Measurements from ENCODE around the gene SRC. TPM values are rescaled to one million over a fixed set of nuclear protein-coding genes. Genes with fewer than 3 reads are reported as not detected.

Gene SRC
- total RNA-seq, 2 donors from 2014 or later: 75.6 to 109 TPM

GRCh38 chr20:37386505-37387251 lies 40.7 kb downstream of the SRC start:
- H3K9me3 Mint-ChIP-seq: no peaks in the 10 kb centered on the region
- Histone ChIP-seq H3K27me3 (ENCODE audit: control insufficient read depth, insufficient read depth, low read length, poor library complexity, severe bottlenecking) (no peaks in the 10 kb centered on the region), H3K4me3 (ENCODE audit: low read length) (no peak overlapping the region), H3K36me3 (ENCODE audit: control insufficient read depth, insufficient read depth, low read length) (peaks cover 71% of the 10 kb centered on the region), H3K27ac (ENCODE audit: low read depth, low read length) (no peak overlapping the region), H3K9me3 (ENCODE audit: control insufficient read depth, low read length) (no peaks in the 10 kb centered on the region), H3K4me1 (ENCODE audit: control insufficient read depth, insufficient read depth, low read length) (peaks cover 3% of the 10 kb centered on the region), H3K9ac (ENCODE audit: extremely low read depth, low read length, poor library complexity, severe bottlenecking) (no peak overlapping the region)
- no peaks in the 10 kb centered on the region for H3K27me3 Mint-ChIP-seq (ENCODE audit: insufficient read depth)
- peak; percentile 39 for DNase-seq
- peak overlapping the region; percentile 83 for H3K27ac Mint-ChIP-seq
- H3K36me3 Mint-ChIP-seq (ENCODE audit: low read depth): peaks cover 61% of the 10 kb centered on the region
- TF ChIP-seq, protein P1, sequence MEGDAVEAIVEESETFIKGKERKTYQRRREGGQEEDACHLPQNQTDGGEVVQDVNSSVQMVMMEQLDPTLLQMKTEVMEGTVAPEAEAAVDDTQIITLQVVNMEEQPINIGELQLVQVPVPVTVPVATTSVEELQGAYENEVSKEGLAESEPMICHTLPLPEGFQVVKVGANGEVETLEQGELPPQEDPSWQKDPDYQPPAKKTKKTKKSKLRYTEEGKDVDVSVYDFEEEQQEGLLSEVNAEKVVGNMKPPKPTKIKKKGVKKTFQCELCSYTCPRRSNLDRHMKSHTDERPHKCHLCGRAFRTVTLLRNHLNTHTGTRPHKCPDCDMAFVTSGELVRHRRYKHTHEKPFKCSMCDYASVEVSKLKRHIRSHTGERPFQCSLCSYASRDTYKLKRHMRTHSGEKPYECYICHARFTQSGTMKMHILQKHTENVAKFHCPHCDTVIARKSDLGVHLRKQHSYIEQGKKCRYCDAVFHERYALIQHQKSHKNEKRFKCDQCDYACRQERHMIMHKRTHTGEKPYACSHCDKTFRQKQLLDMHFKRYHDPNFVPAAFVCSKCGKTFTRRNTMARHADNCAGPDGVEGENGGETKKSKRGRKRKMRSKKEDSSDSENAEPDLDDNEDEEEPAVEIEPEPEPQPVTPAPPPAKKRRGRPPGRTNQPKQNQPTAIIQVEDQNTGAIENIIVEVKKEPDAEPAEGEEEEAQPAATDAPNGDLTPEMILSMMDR (conservative IDR thresholded peaks at IDR 0.05): no peak
- H3K4me3 Mint-ChIP-seq: no peak overlapping the region
- WGBS, 2 experiments (ENCODE audit: insufficient coverage in 1 of 2, insufficient read length in 1 of 2): 95 to 96% methylated on average over 14 to 20 of the region's 20 CpGs
- H3K4me1 Mint-ChIP-seq: peaks cover 4% of the 10 kb centered on the region

- Histone ChIP-seq H3K9ac (ENCODE audit: extremely low read depth, low read length, poor library complexity, severe bottlenecking) (no peak overlapping the region), H3K27ac (ENCODE audit: low read depth, low read length) (no peak overlapping the region), H3K4me1 (ENCODE audit: control insufficient read depth, insufficient read depth, low read length) (no peaks in the 10 kb centered on the region), H3K9me3 (ENCODE audit: control insufficient read depth, low read length) (no peaks in the 10 kb centered on the region), H3K27me3 (ENCODE audit: control insufficient read depth, insufficient read depth, low read length, poor library complexity, severe bottlenecking) (no peaks in the 10 kb centered on the region), H3K36me3 (ENCODE audit: control insufficient read depth, insufficient read depth, low read length) (peaks cover 67% of the 10 kb centered on the region), H3K4me3 (ENCODE audit: low read length) (no peak overlapping the region)
- H3K36me3 Mint-ChIP-seq (ENCODE audit: low read depth): peaks cover 58% of the 10 kb centered on the region
- H3K9me3 Mint-ChIP-seq: no peaks in the 10 kb centered on the region
- no peaks in the 10 kb centered on the region for H3K27me3 Mint-ChIP-seq (ENCODE audit: insufficient read depth)
- peaks cover 4% of the 10 kb centered on the region for H3K4me1 Mint-ChIP-seq
- WGBS, 2 experiments (ENCODE audit: insufficient coverage in 1 of 2, insufficient read length in 1 of 2): 96 to 97% methylated on average over 11 to 13 of the region's 13 CpGs
- H3K4me3 Mint-ChIP-seq: no peak overlapping the region
- H3K27ac Mint-ChIP-seq: no peak overlapping the region
- TF ChIP-seq, protein P1 (conservative IDR thresholded peaks at IDR 0.05): no peak
- DNase-seq: peak; percentile 25
These were observed 41.8 kb downstream of the SRC start for GRCh38 chr20:37387519-37388269.

DNA sequence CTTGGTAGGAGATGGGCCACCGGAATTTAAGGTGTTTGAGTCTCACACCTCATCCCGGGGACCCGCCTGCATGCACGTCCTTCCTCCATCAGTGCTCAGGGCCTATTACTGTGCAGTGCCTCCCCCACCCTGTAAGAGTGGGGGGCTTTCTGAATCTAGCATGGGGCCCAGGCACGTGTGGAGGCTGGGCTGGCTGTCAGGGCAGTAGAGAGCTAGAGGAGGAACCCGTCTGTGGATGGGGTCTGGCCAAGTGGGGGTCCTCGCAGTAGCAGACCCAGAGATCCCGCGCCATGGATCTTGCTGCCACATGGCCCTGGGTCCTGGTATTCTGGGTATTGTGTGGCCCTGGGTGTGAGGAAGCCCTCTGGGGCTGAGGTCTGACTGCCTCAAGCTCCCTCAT lies 42.9 kb downstream of the SRC start:
- Mint-ChIP-seq H3K4me1 (peaks cover 4% of the 10 kb centered on the region), H3K9me3 (no peaks in the 10 kb centered on the region), H3K27me3 (ENCODE audit: insufficient read depth) (no peaks in the 10 kb centered on the region), H3K27ac (no peak overlapping the region), H3K4me3 (no peak overlapping the region), H3K36me3 (ENCODE audit: low read depth) (peaks cover 47% of the 10 kb centered on the region)
- Histone ChIP-seq H3K9ac (ENCODE audit: extremely low read depth, low read length, poor library complexity, severe bottlenecking) (no peak overlapping the region), H3K27me3 (ENCODE audit: control insufficient read depth, insufficient read depth, low read length, poor library complexity, severe bottlenecking) (no peaks in the 10 kb centered on the region), H3K4me3 (ENCODE audit: low read length) (no peak overlapping the region), H3K36me3 (ENCODE audit: control insufficient read depth, insufficient read depth, low read length) (peaks cover 68% of the 10 kb centered on the region), H3K9me3 (ENCODE audit: control insufficient read depth, low read length) (no peaks in the 10 kb centered on the region), H3K27ac (ENCODE audit: low read depth, low read length) (peak overlapping the region; percentile 10), H3K4me1 (ENCODE audit: control insufficient read depth, insufficient read depth, low read length) (no peaks in the 10 kb centered on the region)
- DNase-seq: peak; percentile 35
- whole genome bisulfite sequencing, 2 experiments (ENCODE audit: insufficient coverage in 1 of 2, insufficient read length in 1 of 2): 96% methylated on average over 9 of the region's 9 CpGs; no CpG with 5 or more reads in 1 of the 2 experiments
- TF ChIP-seq, protein P1 (conservative IDR thresholded peaks at IDR 0.05): no peak
